Measurements from ENCODE around the gene EDDM13. TPM values are rescaled to one million over a fixed set of nuclear protein-coding genes. Genes with fewer than 3 reads are reported as not detected.
A peak's percentile ranks its signal among the peaks of the same experiment; 100 is the strongest.
"Not testable (repeated sequence)": the region's sequence is repeated elsewhere in the genome, so short reads cannot be mapped to it uniquely, and the experiment has no call there.

The EDDM13 gene
- total and polyA plus RNA-seq, 9 donors: 0.28 TPM; not detected in 8

DNA sequence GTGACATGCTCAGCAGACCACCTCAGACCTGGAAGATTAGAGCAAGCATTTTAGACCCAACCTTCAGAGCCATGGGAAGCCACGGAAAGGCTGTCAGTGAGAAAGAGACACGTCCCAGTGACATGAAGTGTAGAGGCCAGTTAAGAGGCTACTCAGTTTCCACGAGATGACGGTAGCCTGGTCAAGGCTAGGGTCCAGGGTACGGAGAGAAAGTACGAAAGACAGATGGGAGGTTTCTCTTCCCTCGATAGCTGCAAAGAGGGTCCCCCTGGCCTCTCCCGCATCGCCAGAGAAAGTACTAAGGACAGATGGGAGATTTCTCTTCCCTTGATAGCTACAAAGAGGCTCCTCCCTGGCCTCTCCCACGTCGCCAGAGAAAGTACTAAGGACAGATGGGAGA lies 33.5 kb downstream of the EDDM13 start:
- intact Hi-C loops (cut with DNase I): loop anchor here in 1 of 4 donors (10.0 kb wide), 1 partner anchor 161 kb away; the partner anchor contains the start of gene ZNF444
- Histone ChIP-seq H3K4me1 (ENCODE audit: insufficient read depth) (no peaks in the 10 kb centered on the region), H3K27ac (peak overlapping the region; percentile 33 to 71), H3K9me3 (no peaks in the 10 kb centered on the region), H3K4me3 (no peak overlapping the region), H3K36me3 (no peaks in the 10 kb centered on the region), H3K27me3 (no peaks in the 10 kb centered on the region)
- no peak for TF ChIP-seq EP300 (IDR thresholded peaks at IDR 0.05)
- TF ChIP-seq POLR2A (IDR thresholded peaks at IDR 0.05): no peak
- TF ChIP-seq, protein P1, sequence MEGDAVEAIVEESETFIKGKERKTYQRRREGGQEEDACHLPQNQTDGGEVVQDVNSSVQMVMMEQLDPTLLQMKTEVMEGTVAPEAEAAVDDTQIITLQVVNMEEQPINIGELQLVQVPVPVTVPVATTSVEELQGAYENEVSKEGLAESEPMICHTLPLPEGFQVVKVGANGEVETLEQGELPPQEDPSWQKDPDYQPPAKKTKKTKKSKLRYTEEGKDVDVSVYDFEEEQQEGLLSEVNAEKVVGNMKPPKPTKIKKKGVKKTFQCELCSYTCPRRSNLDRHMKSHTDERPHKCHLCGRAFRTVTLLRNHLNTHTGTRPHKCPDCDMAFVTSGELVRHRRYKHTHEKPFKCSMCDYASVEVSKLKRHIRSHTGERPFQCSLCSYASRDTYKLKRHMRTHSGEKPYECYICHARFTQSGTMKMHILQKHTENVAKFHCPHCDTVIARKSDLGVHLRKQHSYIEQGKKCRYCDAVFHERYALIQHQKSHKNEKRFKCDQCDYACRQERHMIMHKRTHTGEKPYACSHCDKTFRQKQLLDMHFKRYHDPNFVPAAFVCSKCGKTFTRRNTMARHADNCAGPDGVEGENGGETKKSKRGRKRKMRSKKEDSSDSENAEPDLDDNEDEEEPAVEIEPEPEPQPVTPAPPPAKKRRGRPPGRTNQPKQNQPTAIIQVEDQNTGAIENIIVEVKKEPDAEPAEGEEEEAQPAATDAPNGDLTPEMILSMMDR (IDR thresholded peaks at IDR 0.05): no peak
- WGBS, 3 donors: 8 to 20% (median 12%) methylated on average over 9 to 11 of the region's 11 CpGs
- peak in 3 of 5 donors; percentile 27 to 39 (median 36) for DNase-seq

DNA sequence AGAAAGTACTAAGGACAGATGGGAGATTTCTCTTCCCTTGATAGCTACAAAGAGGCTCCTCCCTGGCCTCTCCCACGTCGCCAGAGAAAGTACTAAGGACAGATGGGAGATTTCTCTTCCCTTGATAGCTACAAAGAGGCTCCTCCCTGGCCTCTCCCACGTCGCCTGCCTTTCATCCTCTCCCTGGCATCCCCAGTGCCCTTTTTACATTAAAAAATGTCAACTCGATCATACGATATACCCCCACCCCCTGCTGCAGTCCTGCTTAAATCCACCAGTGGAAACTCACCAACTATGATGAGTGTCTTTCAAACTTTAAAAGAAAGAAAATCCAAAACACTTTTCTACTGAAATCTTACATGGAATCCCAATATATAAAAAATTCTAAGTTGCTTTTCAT lies 34.5 kb downstream of the EDDM13 start:
- not testable (repeated sequence) for H3K9me3 ChIP-seq; H3K27me3 ChIP-seq; H3K4me1 ChIP-seq (ENCODE audit: insufficient read depth); H3K36me3 ChIP-seq; H3K4me3 ChIP-seq
- intact Hi-C loops (cut with DNase I): loop anchor here in 2 of 4 donors (1.0 to 10.0 kb wide), 2 partner anchors 31 to 162 kb away; partner anchors contain the start of gene ZNF444 (in 1 of the 2)
- DNase-seq: peak in 2 of 5 donors; percentile 33 to 43
- WGBS, 3 donors: 9 to 10% (median 9%) methylated on average over 6 of the region's 6 CpGs
- H3K27ac ChIP-seq: peak overlapping the region in 1 of 2 donors; percentile 73

DNA sequence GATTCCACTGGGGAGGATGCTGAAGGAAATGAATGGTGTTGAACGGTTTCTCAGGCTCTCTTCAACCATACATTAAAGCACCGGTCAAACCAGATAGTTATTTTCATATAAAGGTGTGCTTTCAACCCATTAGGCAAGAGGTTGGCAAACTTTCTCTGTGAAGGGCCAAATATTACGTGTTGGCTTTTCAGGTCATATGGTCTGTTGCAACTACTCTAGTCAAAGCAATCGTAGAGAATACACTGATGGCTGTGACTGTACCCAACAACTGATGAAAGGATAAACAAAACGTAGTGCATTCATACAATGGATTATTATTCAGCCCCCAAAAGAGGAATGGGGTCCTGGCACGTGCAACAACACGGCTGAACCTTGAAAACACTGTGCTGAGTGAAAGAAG lies 36.2 kb downstream of the EDDM13 start:
- no peaks in the 10 kb centered on the region for H3K36me3 ChIP-seq
- 93 to 95% (median 93%) methylated on average over 7 of the region's 7 CpGs for WGBS, 3 donors
- no peak overlapping the region for H3K4me3 ChIP-seq
- DNase-seq: no peak
- H3K27ac ChIP-seq: no peak overlapping the region
- peaks cover 1% of the 10 kb centered on the region for H3K4me1 ChIP-seq (ENCODE audit: insufficient read depth)
- TF ChIP-seq, protein P1 (IDR thresholded peaks at IDR 0.05): no peak
- TF ChIP-seq EP300 (IDR thresholded peaks at IDR 0.05): no peak
- TF ChIP-seq POLR2A (IDR thresholded peaks at IDR 0.05): no peak
- H3K27me3 ChIP-seq: no peaks in the 10 kb centered on the region
- H3K9me3 ChIP-seq: no peaks in the 10 kb centered on the region
- intact Hi-C loops (cut with DNase I): loop anchor here in 1 of 4 donors (10.0 kb wide), 1 partner anchor 164 kb away; the partner anchor contains the start of gene ZNF444

DNA sequence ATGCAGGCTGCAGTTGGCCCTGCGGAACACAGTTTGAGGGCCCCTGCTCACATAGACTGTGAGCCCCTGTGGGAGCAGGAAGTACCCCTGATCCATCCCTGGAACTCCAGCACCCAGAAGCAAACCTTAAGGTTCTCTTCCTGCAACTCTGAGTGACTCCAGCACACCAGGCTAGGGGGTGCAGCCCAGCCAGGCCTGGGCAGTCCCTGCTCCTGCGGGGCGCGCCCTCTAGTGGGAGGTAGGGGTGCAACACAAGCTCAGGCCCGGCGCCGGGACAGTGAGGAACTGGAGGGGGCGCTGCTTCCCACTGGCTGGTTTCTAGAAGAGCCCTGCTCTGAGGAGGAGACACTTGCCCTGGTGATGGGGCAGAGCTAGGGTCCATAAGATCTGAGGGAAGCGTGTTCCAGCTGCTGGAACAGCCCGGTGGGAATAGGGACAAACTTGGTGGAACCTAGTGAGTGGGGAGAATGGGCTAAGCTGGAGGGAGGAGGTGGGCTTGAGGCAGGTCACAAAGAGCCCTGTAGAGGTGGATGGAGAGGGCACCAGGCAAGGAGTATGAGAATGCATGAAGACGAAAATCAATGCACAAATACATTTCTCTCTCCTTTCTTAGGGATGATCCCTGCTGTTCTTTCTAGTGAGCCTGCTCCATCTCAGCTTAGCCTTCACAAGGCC lies 37.1 kb downstream of the EDDM13 start:
- H3K4me3 ChIP-seq: no peak overlapping the region
- H3K36me3 ChIP-seq: no peaks in the 10 kb centered on the region
- no peaks in the 10 kb centered on the region for H3K9me3 ChIP-seq
- intact Hi-C loops (cut with DNase I): loop anchor here in 1 of 4 donors (10.0 kb wide), 1 partner anchor 165 kb away; the partner anchor contains the start of gene ZNF444
- no peak overlapping the region for H3K27ac ChIP-seq
- no peaks in the 10 kb centered on the region for H3K27me3 ChIP-seq
- peak in 1 of 5 donors; percentile 51 for DNase-seq
- WGBS, 3 donors: 80 to 86% (median 81%) methylated on average over 11 of the region's 11 CpGs
- peaks cover 3% of the 10 kb centered on the region for H3K4me1 ChIP-seq (ENCODE audit: insufficient read depth)
- TF ChIP-seq POLR2A (IDR thresholded peaks at IDR 0.05) (no peak), EP300 (IDR thresholded peaks at IDR 0.05) (no peak)
- TF ChIP-seq, protein P1 (IDR thresholded peaks at IDR 0.05): no peak

DNA sequence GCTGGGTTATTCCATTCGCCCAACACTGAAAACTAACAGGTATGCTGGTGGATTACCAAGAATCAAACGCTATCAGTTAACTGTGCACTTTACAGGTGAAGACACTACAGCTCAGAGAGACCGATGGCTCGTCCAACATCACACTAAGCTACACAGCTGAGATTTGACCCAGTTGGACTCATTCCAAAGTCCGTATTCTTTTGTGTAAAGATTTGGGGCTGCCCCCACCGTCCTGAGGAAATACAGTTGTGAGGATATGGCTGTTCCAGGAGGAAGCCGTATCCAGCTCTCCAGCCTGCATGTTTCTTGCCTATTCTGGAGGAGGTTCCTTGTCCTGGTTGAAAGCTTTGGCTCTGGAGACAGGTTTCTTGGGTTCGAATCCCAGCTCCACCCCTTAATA lies 37.9 kb downstream of the EDDM13 start:
- TF ChIP-seq, protein P1 (IDR thresholded peaks at IDR 0.05): no peak
- TF ChIP-seq POLR2A (IDR thresholded peaks at IDR 0.05) (no peak), EP300 (IDR thresholded peaks at IDR 0.05) (no peak)
- Histone ChIP-seq H3K4me1 (ENCODE audit: insufficient read depth) (peaks cover 3% of the 10 kb centered on the region), H3K36me3 (no peaks in the 10 kb centered on the region), H3K9me3 (no peaks in the 10 kb centered on the region), H3K27me3 (no peaks in the 10 kb centered on the region), H3K4me3 (no peak overlapping the region), H3K27ac (no peak overlapping the region)
- WGBS, 3 donors: 70 to 71% (median 71%) methylated on average over 8 of the region's 8 CpGs
- intact Hi-C loops (cut with DNase I): no loop called here
- no peak for DNase-seq

Data from ovary (tissue), 9 donors.